ENCODE measurements around the gene DYNAP.

- TF ChIP-seq CTCF (IDR thresholded peaks at IDR 0.05; ENCODE audit: poor library complexity) (no peak), EZH2 (IDR thresholded peaks at IDR 0.05; ENCODE audit: borderline replicate concordance) (no peak), EZH2phosphoT487 (IDR thresholded peaks at IDR 0.05; ENCODE audit: low read depth, severe bottlenecking, unreplicated experiment) (no peak)
Measured at GRCh38 chr18:54622084-54622483, 31.0 kb downstream of the DYNAP start.

All from hepatocyte (in vitro differentiated cells).